Ectodermal cell (in vitro differentiated cells): ENCODE results near the gene IZUMO2.

ENCODE experiments used
- H3K27ac ChIP-seq: 2 replicates; pipeline ENCODE4 v1.7.0; 2013; ENCODE audit warnings: mild to moderate bottlenecking, low read depth, low read length; ENCODE audit not compliant: insufficient read depth, poor library complexity, severe bottlenecking
- H3K27me3 ChIP-seq: 2 replicates; pipeline ENCODE4 v1.7.0; 2013; ENCODE audit warnings: mild to moderate bottlenecking, low read length; ENCODE audit not compliant: insufficient read depth, control insufficient read depth, poor library complexity, severe bottlenecking
- H3K36me3 ChIP-seq: one replicate; pipeline ENCODE4 v1.7.0; 2013; ENCODE audit warnings: low read length; ENCODE audit not compliant: control insufficient read depth, insufficient read depth
- H3K4me1 ChIP-seq: one replicate; pipeline ENCODE4 v1.7.0; 2013; ENCODE audit warnings: low read length; ENCODE audit not compliant: control insufficient read depth, insufficient read depth
- H3K4me3 ChIP-seq: 2 replicates; pipeline ENCODE4 v1.7.0; 2013; ENCODE audit warnings: low read depth, low read length, control low read depth; ENCODE audit not compliant: insufficient read depth
- H3K9me3 ChIP-seq: 2 replicates; pipeline ENCODE4 v1.7.0; 2013; ENCODE audit warnings: mild to moderate bottlenecking, low read length, moderate library complexity; ENCODE audit not compliant: control insufficient read depth
- WGBS, 2 experiments: methylation state at CpG; one replicate each; pipeline ENCODE4 v1.1.7; 2013; ENCODE audit warnings: missing lambda C conversion rate in 2 of 2; 5-methylcytosine and 5-hydroxymethylcytosine counted together

IZUMO2 gene

DNA sequence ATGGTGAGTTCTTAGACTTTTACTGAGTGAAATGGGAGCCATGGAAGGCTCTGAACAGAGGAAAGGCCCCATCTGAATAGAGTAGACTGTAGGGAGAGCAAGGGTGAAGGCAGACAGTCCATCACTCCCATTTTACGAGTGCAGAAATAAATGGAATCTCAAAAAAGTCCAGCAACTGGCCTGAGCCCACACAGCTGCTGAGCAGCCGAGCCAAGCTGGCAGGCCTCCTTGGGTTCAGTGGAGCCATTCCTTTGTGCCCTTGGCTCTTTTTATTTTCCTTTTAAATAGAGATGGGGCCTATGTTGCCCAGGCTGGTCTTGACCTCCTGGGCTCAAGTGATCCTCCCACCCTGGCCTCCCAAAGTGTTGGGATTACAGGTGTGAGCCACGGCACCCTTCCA lies 39.3 kb upstream of the IZUMO2 start:
- no peaks in the 10 kb centered on the region for H3K36me3 ChIP-seq
- WGBS, 2 experiments, result 84 to 86% methylated on average over 3 of the region's 3 CpGs

DNA sequence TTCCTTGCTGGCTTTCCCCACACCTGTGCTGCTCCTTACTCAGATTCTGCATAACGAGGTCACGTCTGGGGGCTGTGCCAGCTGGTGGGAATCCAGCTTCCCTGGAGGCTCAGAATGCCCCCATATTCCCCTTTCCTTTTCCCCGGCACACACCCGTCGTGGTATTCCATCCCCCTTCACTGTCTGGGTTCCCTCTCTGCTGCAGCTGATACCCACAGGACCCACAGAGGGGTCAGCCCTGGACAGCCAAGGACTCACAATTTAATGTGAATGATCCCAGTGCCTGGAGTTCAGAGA lies 36.1 kb upstream of the IZUMO2 start:
- Histone ChIP-seq H3K27me3 (peaks cover 2% of the 10 kb centered on the region), H3K9me3 (peaks cover 2% of the 10 kb centered on the region), H3K27ac (no peak overlapping the region), H3K36me3 (no peaks in the 10 kb centered on the region), H3K4me1 (no peaks in the 10 kb centered on the region), H3K4me3 (no peak overlapping the region)
- whole genome bisulfite sequencing, 2 experiments, result 61% methylated on average over 5 of the region's 5 CpGs

More for the DNA sequence above, 39.3 kb upstream of the IZUMO2 start:
- Histone ChIP-seq H3K27me3 (peaks cover 4% of the 10 kb centered on the region), H3K4me3 (no peak overlapping the region), H3K9me3 (peaks cover 2% of the 10 kb centered on the region), H3K4me1 (no peaks in the 10 kb centered on the region), H3K27ac (no peak overlapping the region)

DNA sequence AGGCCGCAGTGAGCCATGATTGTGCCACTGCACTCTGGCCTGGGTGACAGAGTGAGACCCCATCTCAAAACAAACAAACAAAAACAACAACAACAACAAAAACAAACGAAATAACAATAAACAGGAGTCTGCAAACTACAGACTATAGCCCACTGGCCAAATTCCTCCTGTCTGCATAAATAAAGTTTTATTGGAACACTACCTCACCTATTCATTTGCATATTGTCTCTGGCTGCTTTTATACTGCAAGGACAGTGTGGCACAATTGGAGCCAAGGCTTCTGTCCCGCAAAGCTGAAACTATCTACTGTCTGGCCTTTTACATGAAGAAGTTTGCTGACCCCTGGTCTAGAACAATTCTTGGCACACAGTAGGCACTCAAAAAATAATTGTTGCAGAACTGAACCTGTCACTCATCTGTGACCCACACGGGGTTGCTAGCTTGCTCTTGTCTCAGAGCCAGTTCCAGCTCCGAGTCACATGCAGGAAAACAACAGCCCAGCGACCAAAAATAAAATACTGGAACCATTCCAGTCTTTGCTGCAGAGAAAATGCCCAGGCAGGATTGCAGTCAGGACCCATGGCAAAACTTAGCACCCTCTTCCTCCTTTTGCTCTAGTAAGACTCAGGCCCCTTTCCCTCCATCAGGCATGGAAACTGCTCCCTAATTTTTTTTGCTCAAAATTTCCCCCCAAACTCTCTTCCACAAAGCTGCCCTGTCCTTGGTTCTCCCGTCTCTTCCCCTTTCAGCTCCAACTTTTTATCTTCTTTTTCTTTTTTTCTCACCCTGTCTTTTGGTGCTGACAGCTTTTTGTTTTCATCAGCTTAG lies 35.6 kb upstream of the IZUMO2 start:
- 54 to 60% methylated on average over 7 of the region's 7 CpGs for WGBS, 2 experiments
- no peaks in the 10 kb centered on the region for H3K4me1 ChIP-seq
- H3K27me3 ChIP-seq, result no peaks in the 10 kb centered on the region
- no peak overlapping the region for H3K4me3 ChIP-seq
- H3K36me3 ChIP-seq, result no peaks in the 10 kb centered on the region
- H3K27ac ChIP-seq, result no peak overlapping the region
- H3K9me3 ChIP-seq, result peaks cover 2% of the 10 kb centered on the region

DNA sequence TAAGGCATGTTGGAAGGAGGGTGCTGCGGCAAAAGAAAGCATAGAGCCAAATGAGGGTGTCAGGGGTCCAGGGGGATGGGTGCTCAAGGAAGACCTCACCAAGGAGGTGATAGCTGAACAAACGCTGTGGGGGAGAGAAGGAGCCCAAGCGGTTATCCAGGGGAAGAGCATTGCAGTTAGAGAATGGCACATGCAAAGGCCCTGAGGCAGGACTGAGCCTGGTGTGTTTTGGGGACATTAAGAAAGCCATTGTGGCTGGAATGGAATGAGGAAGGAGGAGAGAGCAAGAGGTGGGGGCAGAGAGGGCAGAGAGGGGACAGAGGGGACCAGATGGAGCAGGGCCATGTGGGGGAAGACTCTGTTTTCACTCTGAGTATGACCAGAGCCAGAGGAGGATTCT lies 34.3 kb upstream of the IZUMO2 start:
- WGBS, 2 experiments, result 48 to 57% methylated on average over 3 of the region's 3 CpGs

DNA sequence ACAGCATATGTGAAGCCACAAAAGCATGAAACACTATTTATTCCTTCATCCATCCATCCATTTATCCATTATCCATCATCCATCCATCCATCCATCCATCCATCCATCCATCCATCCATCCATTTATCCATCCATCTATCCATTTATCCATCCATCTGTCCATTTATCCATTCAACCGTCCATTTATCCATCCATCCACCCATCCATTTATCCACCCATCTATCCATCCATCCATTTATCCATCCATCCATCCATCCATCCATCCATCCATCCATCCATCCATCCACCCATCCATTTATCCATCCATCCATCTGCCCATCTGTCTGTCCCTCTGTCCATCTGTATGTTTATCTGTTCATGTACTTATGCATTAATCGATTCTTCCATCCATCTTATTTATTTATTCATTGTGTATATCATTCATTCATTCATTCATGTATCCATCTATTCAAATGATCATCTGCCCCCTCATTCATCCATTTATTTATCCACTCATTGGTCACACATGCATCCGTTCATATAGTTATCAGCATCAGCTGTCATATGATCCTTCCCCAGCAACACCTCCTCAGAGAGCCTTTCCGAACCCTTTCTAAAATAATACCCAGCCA lies 33.3 kb upstream of the IZUMO2 start:
- Histone ChIP-seq H3K9me3 (peaks cover 2% of the 10 kb centered on the region), H3K27me3 (no peaks in the 10 kb centered on the region), H3K4me3 (no peak overlapping the region), H3K27ac (no peak overlapping the region), H3K4me1 (no peaks in the 10 kb centered on the region), H3K36me3 (no peaks in the 10 kb centered on the region)
- WGBS, 2 experiments, result 57 to 60% methylated on average over 4 of the region's 4 CpGs

More for the DNA sequence above, 34.3 kb upstream of the IZUMO2 start:
- Histone ChIP-seq H3K27me3 (no peaks in the 10 kb centered on the region), H3K9me3 (peaks cover 2% of the 10 kb centered on the region), H3K4me3 (no peak overlapping the region), H3K4me1 (no peaks in the 10 kb centered on the region), H3K27ac (no peak overlapping the region), H3K36me3 (no peaks in the 10 kb centered on the region)

DNA sequence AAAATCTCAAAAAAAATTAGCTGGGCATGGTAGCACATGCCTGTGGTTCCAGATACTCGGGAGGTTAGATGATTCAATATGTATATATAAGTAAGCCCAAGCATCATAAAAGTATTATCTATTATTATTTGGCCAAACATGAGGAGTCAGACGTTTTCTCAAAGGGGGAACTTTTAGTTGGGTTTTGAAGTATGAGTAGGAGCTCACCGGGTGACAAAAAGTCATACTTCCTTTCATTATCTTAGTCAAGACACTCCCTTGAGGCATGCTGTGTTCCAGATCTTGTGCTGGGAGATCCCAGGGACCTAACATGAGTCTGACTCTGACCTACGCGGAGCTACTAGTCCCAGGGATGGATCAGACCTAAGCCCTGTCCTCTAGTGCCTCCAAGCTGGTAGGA lies 32.1 kb upstream of the IZUMO2 start:
- WGBS, 2 experiments, result 62 to 69% methylated on average over 4 to 5 of the region's 5 CpGs
- H3K27ac ChIP-seq, result no peak overlapping the region
- H3K27me3 ChIP-seq, result no peaks in the 10 kb centered on the region
- H3K36me3 ChIP-seq, result no peaks in the 10 kb centered on the region
- no peaks in the 10 kb centered on the region for H3K9me3 ChIP-seq
- H3K4me3 ChIP-seq, result no peak overlapping the region
- no peaks in the 10 kb centered on the region for H3K4me1 ChIP-seq

DNA sequence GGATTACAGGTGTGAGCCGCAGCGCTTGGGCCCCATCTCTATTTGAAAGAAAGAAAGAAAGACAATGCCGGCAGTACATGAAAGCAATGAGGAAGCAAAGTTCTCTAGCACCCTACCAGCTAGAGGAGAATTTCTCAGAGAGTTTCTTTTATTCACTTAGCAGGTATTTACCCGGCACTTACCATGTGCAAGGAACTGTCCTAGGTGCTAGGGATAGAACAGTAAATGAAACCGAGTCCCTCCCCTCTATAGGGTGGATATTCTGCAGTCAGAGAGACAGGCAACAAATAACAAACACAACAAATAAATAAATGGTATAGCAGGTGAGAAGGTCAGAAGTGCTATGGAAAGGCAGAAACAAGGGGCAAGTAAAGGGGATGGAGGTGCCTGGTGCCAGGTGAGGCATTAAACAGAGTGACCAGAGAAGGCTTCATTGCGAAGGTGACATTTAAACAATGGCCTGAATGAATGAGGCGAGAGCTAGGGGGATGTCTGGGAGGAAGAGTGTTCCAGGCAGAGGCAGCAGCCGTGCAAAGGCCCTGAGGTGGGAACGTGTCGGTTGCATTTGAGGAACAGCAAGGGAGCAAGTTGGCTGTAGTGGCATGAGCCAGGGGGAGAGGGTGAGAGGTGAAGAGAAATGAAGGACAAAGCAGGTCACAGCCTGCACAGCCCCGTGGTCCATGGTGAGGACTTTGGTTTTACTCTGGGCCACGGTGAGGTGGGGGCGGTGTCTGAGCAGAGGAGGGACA lies 29.6 kb upstream of the IZUMO2 start:
- Histone ChIP-seq H3K27ac (no peak overlapping the region), H3K9me3 (no peaks in the 10 kb centered on the region), H3K4me3 (no peak overlapping the region), H3K36me3 (no peaks in the 10 kb centered on the region), H3K27me3 (no peaks in the 10 kb centered on the region), H3K4me1 (no peaks in the 10 kb centered on the region)
- 74 to 79% methylated on average over 12 of the region's 13 CpGs for WGBS, 2 experiments

DNA sequence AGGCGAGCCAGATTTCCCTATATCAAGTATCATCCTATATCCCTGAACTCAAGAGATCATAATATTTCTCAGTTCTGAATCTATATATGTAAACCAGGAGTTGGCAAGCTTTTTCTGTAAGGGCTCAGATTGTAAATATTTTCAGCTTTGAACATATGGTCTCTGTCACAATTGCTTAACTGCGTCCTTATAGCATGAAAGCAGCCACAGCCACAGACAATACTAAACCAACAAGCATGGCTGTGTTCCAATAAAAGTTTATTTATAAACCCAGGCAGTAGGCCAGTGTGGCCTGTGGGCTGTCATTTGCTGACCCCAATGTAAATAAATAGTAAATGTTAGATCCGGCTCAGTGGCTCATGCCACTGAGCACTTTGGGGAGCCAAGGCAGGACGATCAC lies 28.1 kb upstream of the IZUMO2 start:
- Histone ChIP-seq H3K4me1 (no peaks in the 10 kb centered on the region), H3K27me3 (no peaks in the 10 kb centered on the region), H3K36me3 (no peaks in the 10 kb centered on the region), H3K4me3 (no peak overlapping the region), H3K9me3 (no peaks in the 10 kb centered on the region), H3K27ac (no peak overlapping the region)
- 75 to 85% methylated on average over 3 of the region's 4 CpGs for WGBS, 2 experiments

DNA sequence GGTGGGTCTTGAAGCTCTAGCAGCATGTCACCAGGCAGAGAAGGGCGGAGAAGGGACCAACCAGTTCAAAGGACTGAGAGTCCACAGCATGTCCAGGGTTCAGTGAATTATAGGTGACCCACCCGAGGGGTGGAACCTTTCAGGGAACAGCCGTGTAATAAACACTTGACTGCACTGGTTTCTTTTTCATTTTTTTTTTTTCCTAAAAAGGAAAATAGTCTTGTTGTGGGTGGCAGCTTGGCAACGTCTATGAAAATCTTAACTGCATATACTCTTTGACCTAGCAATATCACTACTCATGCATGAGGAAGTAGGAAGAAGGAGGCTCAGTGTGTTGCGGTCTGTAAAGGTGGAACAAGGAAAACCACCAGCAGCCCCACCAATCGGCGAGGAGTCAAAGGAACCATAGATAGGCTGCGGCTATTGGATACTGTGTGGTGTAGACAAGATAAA lies 27.4 kb upstream of the IZUMO2 start:
- Histone ChIP-seq H3K27me3 (no peaks in the 10 kb centered on the region), H3K4me1 (no peaks in the 10 kb centered on the region), H3K27ac (no peak overlapping the region), H3K4me3 (no peak overlapping the region), H3K36me3 (no peaks in the 10 kb centered on the region), H3K9me3 (no peaks in the 10 kb centered on the region)
- WGBS, 2 experiments, result 86 to 88% methylated on average over 6 to 8 of the region's 8 CpGs

DNA sequence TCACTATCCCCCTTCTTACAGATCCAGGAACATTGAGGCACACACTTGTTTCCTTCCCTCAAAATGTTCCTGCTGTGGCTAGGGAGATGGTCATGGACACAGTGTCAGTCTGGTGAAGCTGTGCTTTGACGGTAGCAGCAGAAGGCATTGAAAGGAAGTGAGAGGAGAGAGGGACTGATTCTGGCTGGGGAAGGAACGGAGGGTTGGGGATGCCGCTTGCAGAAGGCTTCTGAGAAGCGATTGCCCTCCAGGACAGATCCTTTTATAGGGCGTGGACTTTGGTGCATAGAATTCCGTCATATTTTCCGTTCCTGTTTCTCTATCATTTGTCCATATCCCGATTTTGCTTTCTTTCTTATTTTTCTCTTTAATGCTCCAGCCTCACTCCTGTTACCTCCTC lies 26.2 kb upstream of the IZUMO2 start:
- no peaks in the 10 kb centered on the region for H3K27me3 ChIP-seq
- H3K36me3 ChIP-seq, result no peaks in the 10 kb centered on the region
- no peak overlapping the region for H3K27ac ChIP-seq
- H3K4me1 ChIP-seq, result no peaks in the 10 kb centered on the region
- H3K4me3 ChIP-seq, result no peak overlapping the region
- 76 to 80% methylated on average over 8 of the region's 8 CpGs for WGBS, 2 experiments
- no peaks in the 10 kb centered on the region for H3K9me3 ChIP-seq
